HEK293T (cell line): ENCODE results near the gene SMURF1.

ENCODE experiments used
- ARNT ChIP-seq: fragments of 450-650 bp; IDR thresholded peaks from 2 replicates; pipeline ENCODE4 v1.6.1; 2017; ENCODE audit warnings: mild to moderate bottlenecking
- BHLHE40 ChIP-seq: fragments of 450-650 bp; IDR thresholded peaks from 2 replicates; pipeline ENCODE4 v1.6.1; 2016; ENCODE audit warnings: mild to moderate bottlenecking, moderate library complexity, borderline replicate concordance
- FOXA1 ChIP-seq: fragments of 450-650 bp; IDR thresholded peaks from 2 replicates; pipeline ENCODE4 v1.6.1; 2016; ENCODE audit warnings: mild to moderate bottlenecking
- FOXK2 ChIP-seq: fragments of 450-650 bp; IDR thresholded peaks from 2 replicates; pipeline ENCODE4 v1.6.1; 2016; ENCODE audit warnings: mild to moderate bottlenecking
- FOXM1 ChIP-seq: fragments of 450-650 bp; IDR thresholded peaks from 2 replicates; pipeline ENCODE4 v1.6.1; 2017; ENCODE audit warnings: mild to moderate bottlenecking, borderline replicate concordance
- HDGF ChIP-seq: fragments of 450-650 bp; IDR thresholded peaks from 2 replicates; pipeline ENCODE4 v1.6.1; 2017; ENCODE audit warnings: antibody characterized with exemption, borderline replicate concordance
- LEF1 ChIP-seq: fragments of 450-650 bp; IDR thresholded peaks from 2 replicates; pipeline ENCODE4 v1.6.1; 2017; ENCODE audit warnings: mild to moderate bottlenecking, borderline replicate concordance
- PKNOX1 ChIP-seq: fragments of 450-650 bp; IDR thresholded peaks from 2 replicates; pipeline ENCODE4 v1.6.1; 2016
- SP1 ChIP-seq: fragments of 450-650 bp; IDR thresholded peaks from 2 replicates; pipeline ENCODE4 v1.6.1; 2017
- SUZ12 ChIP-seq: fragments of 450-650 bp; IDR thresholded peaks from 2 replicates; pipeline ENCODE4 v1.6.1; 2016; ENCODE audit warnings: mild to moderate bottlenecking
- TARDBP ChIP-seq: fragments of 450-650 bp; IDR thresholded peaks from 2 replicates; pipeline ENCODE4 v1.6.1; 2016
- ZNF384 ChIP-seq: fragments of 450-650 bp; IDR thresholded peaks from 2 replicates; pipeline ENCODE4 v1.6.1; 2016

GRCh38 chr7:99106411-99106810 is 37.5 kb downstream of the SMURF1 start:
- TF ChIP-seq SP1 (no peak), ZNF384 (no peak), TARDBP (no peak), FOXK2 (no peak), BHLHE40 (no peak), LEF1 (no peak), FOXM1 (no peak), SUZ12 (no peak), ARNT (no peak), PKNOX1 (no peak), FOXA1 (no peak), HDGF (no peak)
